Measurements from ENCODE around the gene PTGS1.
"Not testable (repeated sequence)": the region's sequence is repeated elsewhere in the genome, so short reads cannot be mapped to it uniquely, and the experiment has no call there.

PTGS1 gene

GRCh38 chr9:122406070-122406890 is 35.5 kb downstream of the PTGS1 start:
- no peak for TF ChIP-seq CTCF (IDR thresholded peaks at IDR 0.05; ENCODE audit: low read depth, low read length)
- H3K4me3 ChIP-seq (ENCODE audit: low read depth, low read length) = no peak overlapping the region

GRCh38 chr9:122414108-122414507 is 43.3 kb downstream of the PTGS1 start:
- not testable (repeated sequence) for H3K4me3 ChIP-seq (ENCODE audit: low read depth, low read length)

GRCh38 chr9:122418016-122418415 is 47.2 kb downstream of the PTGS1 start:
- TF ChIP-seq CTCF (IDR thresholded peaks at IDR 0.05; ENCODE audit: low read depth, low read length) = no peak

GRCh38 chr9:122420315-122420714 is 49.5 kb downstream of the PTGS1 start:
- H3K4me3 ChIP-seq (ENCODE audit: low read depth, low read length) = no peak overlapping the region
- no peak for TF ChIP-seq CTCF (IDR thresholded peaks at IDR 0.05; ENCODE audit: low read depth, low read length)

More at GRCh38 chr9:122418016-122418415, 47.2 kb downstream of the PTGS1 start:
- no peak overlapping the region for H3K4me3 ChIP-seq (ENCODE audit: low read depth, low read length)

GRCh38 chr9:122425087-122425486 is 54.3 kb downstream of the PTGS1 start:
- TF ChIP-seq CTCF (IDR thresholded peaks at IDR 0.05; ENCODE audit: low read depth, low read length) = no peak
- no peak overlapping the region for H3K4me3 ChIP-seq (ENCODE audit: low read depth, low read length)

- TF ChIP-seq CTCF (IDR thresholded peaks at IDR 0.05; ENCODE audit: low read depth, low read length) = no peak
- H3K4me3 ChIP-seq (ENCODE audit: low read depth, low read length) = no peak overlapping the region
These were observed 55.9 kb downstream of the PTGS1 start for GRCh38 chr9:122426723-122427122.

GRCh38 chr9:122442568-122442967 is 71.7 kb downstream of the PTGS1 start:
- no peak overlapping the region for H3K4me3 ChIP-seq (ENCODE audit: low read depth, low read length)
- no peak for TF ChIP-seq CTCF (IDR thresholded peaks at IDR 0.05; ENCODE audit: low read depth, low read length)

Data from WI38 (cell line).